ENCODE measurements around the gene APOE. TPM values are rescaled to one million over a fixed set of nuclear protein-coding genes. Genes with fewer than 3 reads are reported as not detected.
"Not testable (repeated sequence)": the region's sequence is repeated elsewhere in the genome, so short reads cannot be mapped to it uniquely, and the experiment has no call there.

Gene APOE
- total and polyA plus RNA-seq, 7 donors: 63.5 to 326 (median 111) TPM

GRCh38 chr19:44876930-44877535 lies 28.6 kb upstream of the APOE start:
- Histone ChIP-seq H3K9me3 (no peaks in the 10 kb centered on the region), H3K36me3 (peaks cover 27 to 75% (median 39%) of the 10 kb centered on the region in 4 donors), H3K4me1 (no peaks in the 10 kb centered on the region), H3K4me3 (no peak overlapping the region), H3K27me3 (no peaks in the 10 kb centered on the region), H3K27ac (no peak overlapping the region)
- no peak for DNase-seq
- 39 to 60% methylated on average over 5 of the region's 5 CpGs for WGBS, 2 donors
- no peak for TF ChIP-seq CTCF (IDR thresholded peaks at IDR 0.05)
- no peak for TF ChIP-seq POLR2AphosphoS5 (IDR thresholded peaks at IDR 0.05)
- no peak for TF ChIP-seq POLR2A (IDR thresholded peaks at IDR 0.05)
- no peak for TF ChIP-seq EP300 (IDR thresholded peaks at IDR 0.05)
- intact Hi-C loops (cut with DNase I): no loop called here

DNA sequence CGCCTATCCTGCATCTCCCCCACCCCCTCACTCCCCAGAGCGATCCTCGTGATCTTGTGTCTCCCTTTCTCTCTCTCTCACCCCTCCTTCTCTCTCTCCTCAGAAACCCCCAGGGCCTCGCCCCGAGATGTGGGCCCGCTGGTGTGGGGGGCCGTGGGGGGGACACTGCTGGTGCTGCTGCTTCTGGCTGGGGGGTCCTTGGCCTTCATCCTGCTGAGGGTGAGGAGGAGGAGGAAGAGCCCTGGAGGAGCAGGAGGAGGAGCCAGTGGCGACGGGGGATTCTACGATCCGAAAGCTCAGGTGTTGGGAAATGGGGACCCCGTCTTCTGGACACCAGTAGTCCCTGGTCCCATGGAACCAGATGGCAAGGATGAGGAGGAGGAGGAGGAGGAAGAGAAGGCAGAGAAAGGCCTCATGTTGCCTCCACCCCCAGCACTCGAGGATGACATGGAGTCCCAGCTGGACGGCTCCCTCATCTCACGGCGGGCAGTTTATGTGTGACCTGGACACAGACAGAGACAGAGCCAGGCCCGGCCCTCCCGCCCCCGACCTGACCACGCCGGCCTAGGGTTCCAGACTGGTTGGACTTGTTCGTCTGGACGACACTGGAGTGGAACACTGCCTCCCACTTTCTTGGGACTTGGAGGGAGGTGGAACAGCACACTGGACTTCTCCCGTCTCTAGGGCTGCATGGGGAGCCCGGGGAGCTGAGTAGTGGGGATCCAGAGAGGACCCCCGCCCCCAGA lies 27.3 kb upstream of the APOE start:
- no peak for TF ChIP-seq POLR2AphosphoS5 (IDR thresholded peaks at IDR 0.05)
- TF ChIP-seq CTCF (IDR thresholded peaks at IDR 0.05): no peak
- TF ChIP-seq POLR2A (IDR thresholded peaks at IDR 0.05): no peak
- TF ChIP-seq EP300 (IDR thresholded peaks at IDR 0.05): no peak
- 77 to 84% methylated on average over 26 of the region's 26 CpGs for WGBS, 2 donors
- Histone ChIP-seq H3K4me1 (no peaks in the 10 kb centered on the region), H3K27ac (no peak overlapping the region), H3K27me3 (no peaks in the 10 kb centered on the region), H3K36me3 (peaks cover 19 to 69% (median 32%) of the 10 kb centered on the region in 4 donors), H3K9me3 (no peaks in the 10 kb centered on the region), H3K4me3 (no peak overlapping the region)
- DNase-seq: no peak
- intact Hi-C loops (cut with DNase I): no loop called here

DNA sequence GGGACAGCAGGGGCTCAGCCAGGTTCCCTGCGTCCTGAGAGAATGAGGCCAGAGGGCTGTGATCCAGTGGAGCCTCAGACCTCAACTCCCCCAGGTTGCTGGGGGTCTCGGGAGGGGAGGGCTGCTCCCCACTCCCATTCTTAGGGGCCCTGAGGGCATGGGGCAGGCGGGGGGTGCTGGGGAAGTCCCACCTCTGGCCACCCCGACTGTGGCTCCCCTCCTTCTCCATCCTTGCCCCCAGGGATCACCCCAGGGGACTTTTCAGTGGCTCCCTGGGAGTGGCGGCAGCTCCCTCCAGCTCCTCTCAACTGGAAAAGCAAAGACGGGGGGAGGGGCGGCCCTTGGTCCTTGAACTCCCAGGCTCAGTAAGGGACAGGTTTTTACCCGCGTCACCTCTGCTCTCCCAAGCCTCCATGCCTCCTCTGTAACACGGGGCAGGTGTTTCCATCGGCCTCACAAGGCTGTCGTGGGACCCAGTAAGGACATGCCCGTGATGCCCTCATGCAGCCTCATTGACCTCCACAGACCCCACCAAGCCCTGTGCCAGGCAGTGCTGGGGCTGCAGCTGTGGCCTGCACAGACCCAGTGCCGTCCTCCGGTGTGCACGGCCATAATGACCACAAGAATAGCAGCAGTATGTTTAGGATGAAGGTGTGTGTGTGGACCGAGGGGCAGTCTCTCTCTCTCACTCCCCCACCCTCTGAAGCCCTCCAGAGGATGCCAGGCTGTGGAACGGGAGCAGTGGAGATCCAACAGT lies 26.1 kb upstream of the APOE start:
- DNase-seq: no peak
- intact Hi-C loops (cut with DNase I): no loop called here
- H3K36me3 ChIP-seq: peaks cover 17 to 66% (median 24%) of the 10 kb centered on the region in 4 donors
- H3K27me3 ChIP-seq: no peaks in the 10 kb centered on the region
- H3K27ac ChIP-seq: no peak overlapping the region
- WGBS, 2 donors: 86 to 89% methylated on average over 18 of the region's 18 CpGs
- H3K9me3 ChIP-seq: no peaks in the 10 kb centered on the region
- H3K4me1 ChIP-seq: no peaks in the 10 kb centered on the region
- H3K4me3 ChIP-seq: no peak overlapping the region
- TF ChIP-seq POLR2AphosphoS5 (IDR thresholded peaks at IDR 0.05): no peak
- TF ChIP-seq POLR2A (IDR thresholded peaks at IDR 0.05): no peak
- no peak for TF ChIP-seq EP300 (IDR thresholded peaks at IDR 0.05)
- TF ChIP-seq CTCF (IDR thresholded peaks at IDR 0.05): no peak

DNA sequence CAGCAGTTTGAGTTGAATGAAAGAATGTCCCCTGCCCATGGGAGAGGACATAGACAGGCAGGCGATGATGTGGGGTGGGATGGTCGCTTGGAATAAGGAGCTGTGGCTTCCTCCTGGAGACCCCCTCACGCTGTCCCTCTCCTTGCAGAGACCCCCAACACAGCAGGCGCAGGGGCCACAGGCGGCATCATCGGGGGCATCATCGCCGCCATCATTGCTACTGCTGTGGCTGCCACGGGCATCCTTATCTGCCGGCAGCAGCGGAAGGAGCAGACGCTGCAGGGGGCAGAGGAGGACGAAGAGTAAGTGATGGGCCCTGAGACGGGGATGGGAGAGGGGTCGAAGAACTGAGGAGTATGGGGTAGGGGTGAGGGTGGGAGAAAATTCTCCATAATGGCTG lies 23.5 kb upstream of the APOE start:
- H3K36me3 ChIP-seq: peaks cover under 1 to 60% (median 9%) of the 10 kb centered on the region in 4 donors
- H3K9me3 ChIP-seq: no peaks in the 10 kb centered on the region
- DNase-seq: no peak
- H3K4me1 ChIP-seq: no peaks in the 10 kb centered on the region
- intact Hi-C loops (cut with DNase I): no loop called here
- TF ChIP-seq EP300 (IDR thresholded peaks at IDR 0.05) (no peak), POLR2A (IDR thresholded peaks at IDR 0.05) (no peak), CTCF (IDR thresholded peaks at IDR 0.05) (no peak), POLR2AphosphoS5 (IDR thresholded peaks at IDR 0.05) (no peak)
- H3K4me3 ChIP-seq: no peak overlapping the region
- 94 to 95% methylated on average over 15 of the region's 15 CpGs for WGBS, 2 donors
- H3K27me3 ChIP-seq: no peaks in the 10 kb centered on the region
- H3K27ac ChIP-seq: no peak overlapping the region

GRCh38 chr19:44882619-44883397 lies 22.8 kb upstream of the APOE start:
- H3K27ac ChIP-seq; DNase-seq; intact Hi-C loops (cut with DNase I); H3K27me3 ChIP-seq; H3K4me1 ChIP-seq; H3K9me3 ChIP-seq; H3K4me3 ChIP-seq: not testable (repeated sequence)
- WGBS, 2 donors: 92 to 95% methylated on average over 19 of the region's 19 CpGs
- peaks cover 0 to 60% (median 9%) of the 10 kb centered on the region in 4 donors for H3K36me3 ChIP-seq
